Activated CD4-positive, alpha-beta T cell treated with anti-CD3 and anti-CD28 coated beads, Interleukin-2, amount 50 U/mL, for 1 hour (primary cell): ENCODE measurements around the gene PLCD1.
A peak's percentile ranks its signal among the peaks of the same experiment; 100 is the strongest.
"Not testable (repeated sequence)": the region's sequence is repeated elsewhere in the genome, so short reads cannot be mapped to it uniquely, and the experiment has no call there.

Experiments
- DNase-seq: peaks from one replicate; pipeline ENCODE4 v3.0.0-alpha.2; 2020

Gene PLCD1

DNA sequence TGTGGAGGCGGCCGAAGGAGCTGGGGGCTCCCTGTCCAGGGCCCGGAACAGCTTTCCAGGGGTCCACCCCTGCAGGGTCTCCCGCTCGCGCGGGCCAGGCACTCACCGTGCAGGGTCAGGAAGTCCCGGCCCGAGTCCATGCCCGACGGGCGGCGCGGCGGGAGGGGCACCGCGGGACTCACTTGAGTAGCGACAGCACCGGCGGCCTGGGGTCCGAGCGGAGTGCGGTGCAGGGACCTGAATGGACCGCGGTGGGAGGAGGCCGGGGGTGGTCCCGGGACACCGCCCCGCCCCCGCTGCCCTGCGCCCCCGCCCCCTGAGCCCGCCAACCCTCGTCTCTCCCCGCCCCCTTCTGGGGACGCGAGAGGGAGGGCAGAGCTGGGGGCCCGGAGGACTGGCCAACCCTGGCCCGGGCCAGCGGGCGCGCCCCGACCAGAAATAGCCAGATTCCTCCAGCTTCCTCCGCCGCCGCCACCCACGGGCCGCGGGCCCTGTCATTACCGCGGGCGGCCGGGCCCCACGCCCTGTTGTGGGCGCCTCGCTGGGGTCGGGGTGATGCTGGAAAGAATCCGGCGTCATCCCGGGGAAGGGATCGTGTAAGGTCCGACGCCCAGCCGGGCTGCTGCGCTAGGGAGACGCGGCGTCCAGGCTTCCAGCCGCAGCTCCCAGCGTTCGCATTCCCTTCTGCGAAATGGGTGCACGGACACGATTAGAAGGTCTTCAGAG lies at the start of gene PLCD1:
TSS of gene PLCD1 (minus strand) at position 243 of the 726 bp plus-strand sequence. CDS start at position 140, 103 bp downstream.
- DNase-seq = peak; percentile 26

DNA sequence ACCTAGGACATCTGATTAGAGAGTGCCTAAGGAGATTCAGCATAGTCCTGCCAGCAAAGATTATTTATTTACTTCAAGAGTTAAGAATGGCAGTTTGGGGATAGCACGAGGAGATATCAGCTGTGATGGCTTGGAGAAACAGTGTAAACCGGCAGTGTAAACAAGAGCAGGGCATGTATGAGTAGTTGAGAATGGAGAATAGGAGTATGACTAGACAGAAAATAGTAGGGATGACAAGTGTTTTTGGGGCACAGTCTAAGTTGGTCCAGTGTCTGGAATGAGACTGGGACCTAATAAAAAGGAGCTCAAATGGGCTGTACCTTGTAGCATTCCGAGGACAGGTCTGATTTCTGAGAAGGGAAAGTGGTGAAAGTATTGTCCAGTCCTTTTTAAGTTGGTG lies 47.6 kb upstream of the PLCD1 start:
- not testable (repeated sequence) for DNase-seq

DNA sequence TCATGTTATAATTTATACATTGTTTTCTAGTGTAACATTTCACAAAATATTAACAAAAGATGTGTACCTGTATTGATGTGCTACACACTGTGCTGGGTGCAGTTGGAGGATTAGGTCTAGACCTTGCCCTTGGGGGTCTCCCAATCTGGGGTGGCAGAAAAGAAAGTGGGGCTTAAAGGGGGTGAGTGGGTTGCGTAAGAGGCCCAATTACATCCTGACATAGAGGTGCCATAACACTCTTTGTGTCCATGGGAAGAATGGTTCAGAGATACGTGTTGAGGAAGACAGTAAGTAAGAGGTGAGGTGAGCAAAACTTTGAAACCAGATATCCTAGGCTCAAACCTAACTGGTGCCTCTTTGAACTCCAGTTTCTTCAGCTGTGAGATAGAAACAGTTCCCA lies 40.6 kb upstream of the PLCD1 start:
- no peak for DNase-seq

DNA sequence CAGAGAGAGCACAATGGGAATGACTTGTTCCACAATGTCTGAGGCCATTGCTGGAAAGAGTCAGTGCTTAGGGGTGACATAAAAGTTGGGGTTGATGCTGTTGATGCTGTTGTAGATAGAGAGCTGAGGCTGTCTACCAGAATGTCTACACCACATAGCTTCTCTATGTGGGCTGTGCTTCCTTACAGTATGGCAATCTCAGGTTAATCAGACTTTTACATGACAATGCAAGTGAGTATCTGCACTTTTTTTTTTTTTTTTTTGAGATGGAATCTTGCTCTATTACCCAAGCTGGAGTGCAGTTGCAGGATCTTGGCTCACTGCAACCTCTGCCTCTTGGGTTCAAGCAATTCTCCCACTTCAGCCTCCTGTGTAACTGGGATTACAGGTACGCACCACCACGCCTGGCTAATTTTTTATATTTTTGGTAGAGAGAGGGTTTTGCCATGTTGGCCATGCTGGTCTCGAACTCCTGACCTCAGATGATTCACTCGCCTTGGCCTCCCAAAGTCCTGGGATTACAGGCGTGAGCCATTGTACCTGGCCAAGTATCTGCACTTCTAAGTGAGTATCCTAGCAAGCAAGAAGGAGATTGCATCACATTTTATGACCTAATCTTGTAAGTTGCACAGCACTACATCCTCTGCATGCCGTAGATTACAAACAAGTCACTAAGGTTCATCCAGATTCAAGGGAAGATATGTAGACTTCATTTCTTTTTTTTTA lies 38.2 kb upstream of the PLCD1 start:
- no peak for DNase-seq

DNA sequence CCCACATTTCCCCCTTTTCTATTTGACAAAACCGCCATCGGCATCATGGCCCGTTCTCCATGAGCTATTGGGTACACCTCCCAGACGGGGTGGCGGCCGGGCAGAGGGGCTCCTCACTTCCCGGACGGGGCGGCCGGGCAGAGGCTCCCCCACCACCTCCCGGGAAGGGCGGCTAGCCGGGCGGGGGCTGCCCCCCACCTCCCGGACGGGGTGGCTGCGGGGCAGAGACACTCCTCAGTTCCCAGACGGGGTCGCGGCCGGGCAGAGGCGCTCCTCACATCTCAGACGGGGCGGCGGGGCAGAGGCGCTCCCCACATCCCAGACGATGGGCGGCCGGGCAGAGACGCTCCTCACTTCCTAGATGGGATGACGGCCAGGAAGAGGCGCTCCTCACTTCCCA lies 35.0 kb upstream of the PLCD1 start:
- not testable (repeated sequence) for DNase-seq

DNA sequence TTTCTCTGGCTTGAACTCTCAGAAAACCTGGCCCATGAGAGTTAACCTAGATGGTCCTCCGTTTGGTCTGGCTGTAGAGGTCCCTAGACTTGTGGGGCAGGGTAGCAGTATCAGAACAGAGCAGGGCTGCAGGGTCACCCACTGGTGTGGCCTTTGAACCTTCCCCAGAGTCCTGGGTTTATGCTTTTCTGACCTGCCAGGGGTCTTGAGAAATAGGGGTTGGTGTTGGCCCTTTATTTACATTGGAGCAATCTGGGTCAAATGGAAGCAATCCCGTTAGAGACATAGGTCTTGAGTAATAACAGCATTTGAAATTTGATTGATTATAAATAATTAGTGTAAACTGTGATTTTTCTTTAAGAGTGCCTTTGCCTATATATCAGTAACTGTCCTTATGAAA lies 33.4 kb upstream of the PLCD1 start:
- DNase-seq = no peak

DNA sequence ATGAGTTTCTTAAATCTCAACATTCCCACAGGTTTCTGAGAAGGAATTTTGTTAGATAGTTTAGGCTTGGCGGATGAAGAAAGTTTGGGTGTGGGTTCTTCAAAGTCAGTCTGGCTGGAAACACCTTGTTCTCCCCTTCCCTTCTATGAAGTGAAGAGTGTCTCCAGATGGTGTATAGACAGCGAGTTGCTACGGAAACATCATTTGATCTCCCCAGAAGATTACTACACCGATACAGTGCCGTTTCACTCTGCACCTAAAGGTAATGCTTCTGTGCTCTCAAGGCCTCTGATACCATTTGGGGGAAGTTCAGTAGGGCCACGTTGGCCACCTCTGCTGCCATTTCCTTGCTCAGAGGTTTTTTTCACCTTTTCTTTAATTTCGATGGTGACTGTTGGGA lies 30.1 kb upstream of the PLCD1 start:
- no peak for DNase-seq

DNA sequence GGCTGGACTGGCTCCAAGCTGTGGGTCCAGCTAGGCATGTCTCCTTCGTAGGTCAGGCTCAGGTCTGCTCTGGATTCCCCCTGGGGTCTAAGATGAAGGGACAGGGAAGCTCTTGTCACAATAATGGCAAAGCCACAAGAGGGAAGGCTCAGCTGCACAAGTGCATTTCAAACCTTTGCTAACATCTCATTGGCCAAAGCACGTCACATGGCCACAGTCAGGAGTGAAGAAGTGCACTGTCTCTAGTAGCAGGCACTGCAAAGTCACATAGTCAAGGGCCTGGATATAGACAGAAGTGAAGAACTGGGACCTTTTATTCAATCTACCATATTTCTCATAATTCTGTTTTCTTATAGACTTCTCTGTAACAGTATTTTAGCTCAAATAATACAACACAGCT lies 29.7 kb upstream of the PLCD1 start:
- DNase-seq = no peak

DNA sequence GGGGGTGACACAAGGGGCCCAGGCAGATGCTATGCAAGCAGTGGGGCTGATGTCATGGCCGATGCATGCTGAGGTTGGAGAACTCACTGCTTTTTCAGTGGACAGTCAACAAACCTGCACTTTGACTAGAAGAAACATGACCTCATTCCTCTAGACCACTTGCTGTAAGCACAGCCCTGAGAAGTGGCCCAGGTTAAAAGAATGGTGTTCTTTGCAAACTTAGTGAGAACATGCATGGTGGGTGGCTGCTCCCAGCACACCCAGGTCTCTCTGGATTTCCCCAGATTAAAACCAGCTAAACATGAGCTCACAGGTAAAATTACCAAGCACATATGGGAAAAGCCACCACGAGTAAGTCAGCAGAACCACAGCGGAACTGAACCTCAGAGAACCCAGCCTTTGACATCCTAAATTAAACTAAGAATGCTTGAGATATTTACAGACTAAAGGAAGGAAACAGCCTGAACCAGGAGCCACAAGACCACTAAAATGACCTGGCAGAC lies 25.1 kb upstream of the PLCD1 start:
- no peak for DNase-seq

DNA sequence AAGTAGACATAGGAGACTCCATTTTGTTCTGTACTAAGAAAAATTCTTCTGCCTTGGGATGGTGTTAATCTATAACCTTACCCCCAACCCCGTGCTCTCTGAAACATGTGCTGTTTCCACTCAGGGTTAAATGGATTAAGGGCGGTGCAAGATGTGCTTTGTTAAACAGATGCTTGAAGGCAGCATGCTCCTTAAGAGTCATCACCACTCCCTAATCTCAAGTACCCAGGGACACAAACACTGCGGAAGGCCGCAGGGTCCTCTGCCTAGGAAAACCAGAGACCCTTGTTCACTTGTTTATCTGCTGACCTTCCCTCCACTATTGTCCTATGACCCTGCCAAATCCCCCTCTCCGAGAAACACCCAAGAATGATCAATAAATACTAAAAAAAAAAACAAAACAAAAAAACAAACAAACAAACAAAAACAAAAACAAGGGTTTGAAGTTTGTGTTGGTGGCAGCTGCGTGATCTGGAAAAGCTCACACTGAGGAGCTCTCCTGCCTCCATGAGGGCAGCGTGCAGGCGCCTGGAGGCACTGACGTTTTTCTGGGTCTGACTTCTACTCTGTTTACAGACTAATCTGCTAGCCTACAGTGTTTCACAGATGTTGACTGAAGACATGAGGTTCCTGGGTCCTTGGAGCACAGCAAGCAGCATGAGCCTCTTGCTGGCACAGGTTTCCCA lies 24.5 kb upstream of the PLCD1 start:
- not testable (repeated sequence) for DNase-seq

DNA sequence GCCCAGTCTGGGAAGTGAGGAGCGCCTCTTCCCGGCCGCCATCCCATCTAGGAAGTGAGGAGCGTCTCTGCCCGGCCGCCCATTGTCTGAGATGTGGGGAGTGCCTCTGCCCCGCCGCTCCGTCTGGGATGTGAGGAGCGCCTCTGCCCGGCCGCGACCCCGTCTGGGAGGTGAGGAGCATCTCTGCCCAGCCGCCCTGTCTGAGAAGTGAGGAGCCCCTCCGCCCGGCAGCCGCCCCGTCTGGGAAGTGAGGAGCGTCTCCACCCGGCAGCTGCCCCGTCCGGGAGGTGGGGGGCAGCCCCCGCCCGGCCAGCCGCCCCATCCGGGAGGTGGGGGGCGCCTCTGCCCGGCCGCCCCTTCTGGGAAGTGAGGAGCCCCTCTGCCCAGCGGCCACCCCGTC lies 23.8 kb upstream of the PLCD1 start:
- DNase-seq = not testable (repeated sequence)

DNA sequence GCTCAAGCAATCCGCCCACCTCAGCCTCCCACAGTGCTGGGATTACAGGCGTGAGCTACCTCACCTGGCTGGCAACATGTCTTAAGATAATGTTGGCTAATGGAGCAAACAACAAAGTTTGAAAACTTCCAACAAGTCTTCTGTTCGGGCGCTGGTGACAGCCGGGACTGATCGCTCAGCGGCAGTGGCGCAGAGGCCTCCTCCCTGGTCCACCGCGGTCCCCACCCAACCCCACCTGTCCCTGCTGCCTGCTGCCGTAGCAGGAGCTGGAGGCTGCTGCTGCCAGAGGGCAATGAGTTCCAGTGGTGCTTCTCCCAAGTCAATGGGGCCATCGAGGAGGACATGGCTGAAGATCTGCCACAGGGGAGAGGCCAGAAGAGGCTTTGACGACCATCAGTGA lies 21.7 kb upstream of the PLCD1 start:
- no peak for DNase-seq

DNA sequence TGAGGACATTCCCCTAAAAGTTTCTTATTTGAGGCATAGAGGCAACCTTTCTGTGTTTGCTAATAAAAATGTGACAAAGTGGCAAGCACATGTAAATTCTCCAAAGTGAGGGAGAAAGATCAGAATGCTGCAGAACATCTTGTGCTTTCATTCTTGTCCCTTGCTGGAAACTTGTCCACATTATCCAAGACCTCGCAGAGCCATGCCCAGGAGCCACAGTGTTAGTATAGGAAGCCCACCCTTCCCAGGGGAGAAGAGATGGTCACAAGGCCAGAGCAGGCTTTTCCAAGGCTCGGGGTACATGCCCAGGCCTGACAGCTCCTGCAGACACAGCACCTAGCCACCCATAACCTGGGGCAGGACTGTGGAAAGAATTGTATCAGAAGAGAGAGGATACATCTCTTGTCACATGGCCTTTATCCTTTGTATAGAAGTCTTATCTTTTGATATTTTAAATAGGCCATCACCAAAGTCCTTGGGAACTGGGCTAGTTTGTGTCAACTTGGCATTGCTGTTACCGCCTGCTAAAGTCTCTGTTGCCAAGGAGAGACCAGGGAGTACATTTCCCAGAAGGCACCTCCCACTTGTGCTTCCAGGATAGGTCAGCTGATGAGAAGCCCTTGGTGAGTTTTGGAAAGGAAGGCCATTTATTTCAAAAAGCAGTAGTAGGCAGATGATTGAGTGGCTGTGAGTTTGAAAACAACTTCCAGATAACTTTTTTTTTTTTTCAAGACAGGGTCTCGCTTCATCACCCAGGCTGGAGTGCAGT lies 20.1 kb upstream of the PLCD1 start:
- DNase-seq = no peak

DNA sequence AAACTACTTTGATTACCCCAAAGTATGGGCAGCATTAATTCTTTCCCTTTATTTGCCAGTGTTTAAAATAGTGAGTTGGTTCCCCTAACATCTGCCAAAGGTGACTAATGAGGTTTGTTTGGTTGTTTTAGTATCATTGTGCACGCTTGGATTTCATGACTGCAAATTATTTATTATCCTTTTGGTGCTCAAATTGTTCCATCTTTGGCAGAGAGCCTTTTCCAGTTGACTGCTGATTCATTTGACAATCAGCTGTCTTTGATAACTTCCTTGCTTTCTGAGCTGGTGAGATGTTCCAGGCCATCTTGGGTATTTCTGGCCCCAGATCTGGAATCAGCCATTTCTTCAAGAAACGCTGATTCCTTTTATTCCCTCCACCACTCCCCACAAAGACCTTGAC lies 18.5 kb upstream of the PLCD1 start:
- no peak for DNase-seq

DNA sequence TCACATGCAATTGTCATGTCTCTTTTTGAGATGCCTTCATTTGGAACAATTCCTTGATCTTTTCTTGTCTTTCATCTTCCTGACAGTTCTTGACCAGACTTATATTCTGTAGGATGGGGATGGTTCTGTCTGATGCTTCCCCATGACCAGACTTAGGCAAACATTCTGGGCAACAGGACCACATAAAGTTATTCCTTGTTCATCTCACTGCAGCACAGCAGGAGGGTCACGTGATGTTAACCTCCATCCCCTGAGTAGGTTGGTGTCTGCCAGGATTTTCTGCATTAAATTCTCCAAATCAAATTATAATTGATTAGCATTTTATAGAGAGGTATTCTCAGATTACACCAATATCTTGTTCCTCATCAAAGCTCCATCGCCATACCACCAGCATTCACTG lies 17.4 kb upstream of the PLCD1 start:
- DNase-seq = no peak

DNA sequence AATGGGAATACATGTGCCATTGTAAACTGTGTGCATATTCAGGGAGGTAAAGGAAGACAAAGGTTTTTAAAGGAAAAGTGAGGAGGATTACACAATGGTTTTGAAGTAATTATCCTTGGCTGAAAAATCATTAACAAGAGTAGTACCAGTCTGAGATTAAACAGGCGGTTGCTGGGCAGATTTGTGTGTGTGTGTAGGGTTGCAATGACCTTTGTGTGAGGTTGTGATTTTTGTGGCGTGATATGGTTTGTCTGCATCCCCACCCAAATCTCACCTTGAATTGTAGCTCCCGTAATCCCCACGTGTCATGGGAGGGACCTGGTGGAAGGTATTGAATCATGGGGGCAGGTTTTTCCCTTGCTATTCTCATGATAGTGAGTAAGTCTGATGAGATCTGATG lies 16.6 kb upstream of the PLCD1 start:
- no peak for DNase-seq

DNA sequence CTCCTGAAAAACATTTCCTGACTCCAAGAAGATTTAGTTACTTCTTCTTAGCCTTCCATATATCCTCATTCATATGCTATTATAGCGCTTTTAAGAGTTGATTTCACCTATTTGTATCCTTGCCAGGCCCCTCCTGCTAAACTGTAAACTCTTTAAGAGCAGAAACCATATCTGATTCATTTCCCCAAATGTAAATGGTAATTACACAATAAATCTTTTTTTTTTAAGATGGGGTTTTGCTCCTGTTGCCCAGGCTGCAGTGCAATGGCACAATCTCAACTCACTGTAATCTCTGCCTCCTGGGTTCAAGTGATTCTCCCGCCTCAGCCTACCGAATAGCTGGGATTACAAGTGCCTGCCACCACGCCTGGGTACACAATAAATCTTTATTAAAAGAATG lies 14.0 kb upstream of the PLCD1 start:
- DNase-seq = no peak

DNA sequence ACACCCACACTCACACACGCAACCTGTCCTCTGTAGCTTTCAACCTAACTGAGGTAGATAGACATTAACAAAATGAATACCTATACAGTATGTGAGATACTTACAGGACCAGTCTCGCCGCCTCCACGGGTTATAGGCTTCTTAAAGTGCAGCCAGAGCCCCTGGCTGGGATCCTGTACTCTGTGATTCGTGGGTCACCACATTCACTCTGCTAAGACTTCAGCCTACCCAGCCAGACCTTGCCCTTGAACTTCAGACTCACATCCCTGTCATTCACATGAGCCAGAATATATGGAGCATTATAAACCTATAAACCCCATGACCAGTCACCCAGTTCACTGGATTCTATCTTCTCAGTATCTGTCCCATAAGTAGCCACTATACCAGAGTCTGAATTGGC lies 11.0 kb upstream of the PLCD1 start:
- no peak for DNase-seq

DNA sequence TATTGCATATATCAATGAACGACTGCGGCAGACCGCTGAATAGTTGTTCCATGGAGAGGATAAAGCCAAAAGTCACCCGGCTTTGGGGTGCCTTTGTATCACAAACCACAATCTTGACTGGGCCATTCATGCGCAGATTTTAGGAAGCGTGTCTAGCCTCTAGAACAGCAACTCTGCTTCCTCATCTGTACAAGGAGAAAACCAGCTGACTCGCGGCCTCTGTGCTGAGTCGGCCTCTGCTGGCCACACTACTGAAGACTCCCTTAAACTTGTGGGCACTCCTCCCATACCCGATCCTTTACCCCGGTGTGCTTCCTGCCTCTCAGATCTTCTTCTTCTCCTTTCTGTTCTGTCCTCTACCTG lies 10.4 kb upstream of the PLCD1 start:
- DNase-seq = peak; percentile 55

DNA sequence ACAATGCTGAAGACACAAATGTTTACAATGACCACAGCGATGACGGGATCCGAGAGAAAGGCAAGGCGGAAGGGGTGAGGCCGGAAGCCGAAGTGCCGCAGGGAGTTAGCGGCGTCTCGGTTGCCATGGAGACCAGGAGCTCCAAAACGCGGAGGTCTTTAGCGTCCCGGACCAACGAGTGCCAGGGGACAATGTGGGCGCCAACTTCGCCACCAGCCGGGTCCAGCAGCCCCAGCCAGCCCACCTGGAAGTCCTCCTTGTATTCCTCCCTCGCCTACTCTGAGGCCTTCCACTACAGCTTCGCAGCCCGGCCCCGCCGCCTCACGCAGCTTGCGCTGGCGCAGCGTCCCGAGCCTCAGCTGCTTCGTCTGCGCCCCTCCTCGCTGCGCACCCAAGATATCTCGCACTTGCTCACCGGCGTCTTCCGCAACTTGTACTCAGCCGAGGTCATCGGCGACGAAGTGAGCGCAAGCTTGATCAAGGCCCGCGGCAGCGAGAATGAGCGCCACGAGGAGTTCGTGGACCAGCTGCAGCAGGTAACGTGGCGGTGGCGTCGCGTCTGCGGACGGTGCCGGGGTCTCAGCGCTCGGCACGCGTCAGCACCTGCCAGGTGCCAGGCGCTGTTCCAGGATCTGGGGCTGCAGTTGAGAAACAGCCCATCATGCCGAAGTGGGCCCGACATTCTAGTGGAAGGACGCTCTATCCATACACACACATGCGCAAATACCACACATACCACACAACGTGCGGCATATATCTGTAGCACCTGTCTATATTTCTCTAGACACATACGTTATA lies 9.9 kb upstream of the PLCD1 start, which contains the start of gene DLEC1:
TSS of gene DLEC1 (plus strand) at position 108 of the 798 bp plus-strand sequence. CDS start at position 126, 18 bp downstream.
- peak; percentile 78 for DNase-seq

DNA sequence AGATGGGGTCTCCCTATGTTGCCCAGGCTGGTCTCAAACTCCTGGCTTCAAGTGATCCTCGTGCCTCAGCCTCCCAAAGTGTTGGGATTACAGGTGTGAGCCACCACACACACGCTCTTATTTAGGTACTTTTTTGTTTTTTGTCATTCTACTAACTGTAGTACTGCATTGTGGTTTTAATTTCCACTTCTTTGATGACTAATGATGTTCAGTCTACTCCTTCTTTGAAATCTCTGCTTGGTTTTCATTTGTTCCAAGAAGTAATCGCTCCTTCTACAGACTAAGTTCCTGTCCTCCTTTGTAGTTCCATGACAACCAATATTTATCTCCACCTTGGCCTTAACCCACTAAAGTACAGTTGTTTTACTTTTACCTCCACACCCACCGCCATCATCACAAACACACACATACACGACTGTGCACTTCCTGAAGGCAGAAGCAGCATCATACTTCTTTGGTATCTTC lies 9.0 kb upstream of the PLCD1 start:
- DNase-seq = peak; percentile 41

DNA sequence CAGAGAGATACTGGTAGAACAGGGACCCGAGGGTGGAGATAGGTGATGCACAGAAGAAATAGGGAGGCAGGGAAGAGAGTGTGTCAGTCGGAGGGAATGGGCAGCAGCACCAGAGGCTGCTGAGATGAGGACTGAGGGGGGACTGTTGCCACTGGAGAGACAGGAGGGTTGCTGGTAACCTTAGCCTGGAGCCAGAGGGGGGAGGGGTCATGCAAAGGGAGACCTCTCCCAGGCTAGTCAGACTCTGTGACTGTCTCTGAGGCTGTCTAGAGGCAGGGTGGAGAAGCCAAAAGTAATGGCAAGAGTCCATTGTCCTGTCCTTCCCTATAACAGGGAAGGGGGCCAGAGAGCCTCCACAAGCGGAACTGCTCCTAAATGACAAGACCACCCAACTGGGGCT lies 7.5 kb upstream of the PLCD1 start:
- no peak for DNase-seq
